T follicular helper cell (primary cell): ENCODE measurements around the gene IMMP2L.

Experiments
- DNase-seq: peaks from one replicate; pipeline ENCODE4 v3.0.0-alpha.2; 2020; ENCODE audit warnings: low read depth

IMMP2L gene

DNA sequence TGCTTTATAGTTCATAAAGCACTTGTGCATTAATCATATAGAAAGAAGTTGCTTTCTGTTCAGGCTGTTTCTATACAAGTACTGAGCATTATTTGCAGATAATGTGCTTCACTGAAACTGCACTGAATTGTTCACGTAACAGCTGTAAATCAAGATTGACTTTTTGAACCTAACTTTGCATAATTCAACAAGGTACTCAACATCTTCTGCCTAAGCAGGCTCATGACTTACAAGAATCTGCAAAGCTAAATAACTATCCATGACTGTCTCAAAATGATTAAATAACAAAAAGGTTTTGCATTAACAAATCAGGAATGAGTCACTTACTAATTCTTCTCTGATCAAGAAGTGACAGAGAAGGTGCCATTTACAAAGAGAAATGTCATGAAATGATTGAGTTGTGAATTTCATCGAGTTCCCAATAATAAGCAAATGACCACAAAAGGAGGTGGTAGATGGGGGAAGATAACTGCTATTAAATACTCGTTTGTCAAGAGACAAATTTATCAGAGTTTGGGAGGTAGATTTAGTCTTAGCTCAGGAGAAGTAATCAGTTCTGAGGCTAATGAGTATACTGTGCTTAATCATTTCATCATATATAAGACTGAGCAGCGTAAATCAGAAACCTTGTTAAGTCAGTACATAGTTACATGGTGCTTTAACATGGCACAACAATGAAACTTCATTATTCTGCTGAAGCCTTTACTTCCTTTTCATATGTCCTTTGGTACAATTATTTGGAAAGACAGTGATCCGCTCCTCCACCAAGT is 632.6 kb downstream of the IMMP2L start:
- no peak for DNase-seq

DNA sequence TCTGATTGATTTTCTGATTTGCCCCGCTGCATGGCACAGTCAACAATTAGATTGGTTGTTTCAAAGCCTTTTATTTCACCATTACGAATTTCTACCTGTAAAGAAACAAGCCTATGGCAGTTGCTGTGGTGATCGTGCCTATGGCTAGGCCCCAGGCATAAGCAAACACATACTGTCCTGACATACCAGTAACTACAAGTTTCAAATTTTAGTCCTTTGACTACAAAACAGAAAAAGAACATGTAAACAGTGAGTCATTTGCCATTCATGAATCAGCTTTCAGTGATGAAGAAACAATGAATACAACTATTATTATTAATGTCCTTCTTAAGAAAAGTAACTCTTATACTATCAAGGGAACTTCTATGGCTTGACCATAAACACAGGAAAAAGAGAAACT is 639.4 kb downstream of the IMMP2L start:
- no peak for DNase-seq

DNA sequence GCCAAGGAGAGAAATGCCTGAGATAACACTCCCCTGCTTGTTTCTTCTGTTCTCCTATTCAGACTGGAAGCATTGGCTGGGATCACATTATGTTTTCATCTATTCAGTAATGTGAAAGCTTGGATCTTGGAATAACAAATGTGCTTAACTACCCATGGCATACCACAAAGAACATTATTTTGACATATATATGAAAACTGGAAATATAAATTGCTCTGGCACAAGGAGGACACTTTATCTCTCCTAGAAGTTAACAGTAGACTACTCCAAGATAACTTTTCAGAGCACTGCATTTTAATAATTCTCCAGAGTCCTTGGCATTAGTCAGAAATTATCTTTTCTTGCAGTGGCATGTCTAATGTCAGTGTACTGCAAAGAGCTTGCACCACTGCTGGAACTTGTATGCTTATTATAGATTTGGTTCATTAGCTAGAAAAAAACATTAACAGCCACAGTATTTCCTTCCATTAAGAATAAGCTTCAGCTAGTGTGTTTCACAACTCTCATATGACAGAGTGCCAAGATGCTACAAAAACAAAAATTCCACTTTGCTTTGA is 640.6 kb downstream of the IMMP2L start:
- DNase-seq: no peak

DNA sequence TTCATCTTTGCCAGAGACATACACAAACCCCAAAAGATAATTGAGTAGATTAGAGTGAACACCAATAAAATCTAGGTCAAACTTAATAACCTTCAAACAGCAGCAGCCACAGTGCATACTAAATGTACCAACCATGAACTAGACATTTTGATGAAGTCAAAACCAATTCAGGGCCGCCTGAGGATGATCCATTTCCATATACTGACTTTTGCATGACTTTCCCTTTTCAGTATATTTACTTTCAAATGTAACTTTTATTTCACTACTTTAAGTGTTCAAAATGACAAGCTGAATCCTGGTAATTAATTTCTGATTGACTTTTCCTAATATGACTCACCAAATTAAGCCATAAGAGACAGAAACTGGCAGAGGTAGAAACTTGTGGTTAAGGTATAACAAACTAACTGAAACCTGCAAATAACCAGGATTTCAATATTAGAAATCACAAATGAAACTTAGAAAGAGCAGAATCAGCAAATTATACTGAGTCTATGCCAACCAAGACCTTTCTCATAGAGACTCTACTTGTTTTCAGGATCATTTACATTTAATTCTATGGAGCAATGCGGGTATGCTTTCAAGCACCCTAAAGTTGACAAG is 643.2 kb downstream of the IMMP2L start:
- no peak for DNase-seq

DNA sequence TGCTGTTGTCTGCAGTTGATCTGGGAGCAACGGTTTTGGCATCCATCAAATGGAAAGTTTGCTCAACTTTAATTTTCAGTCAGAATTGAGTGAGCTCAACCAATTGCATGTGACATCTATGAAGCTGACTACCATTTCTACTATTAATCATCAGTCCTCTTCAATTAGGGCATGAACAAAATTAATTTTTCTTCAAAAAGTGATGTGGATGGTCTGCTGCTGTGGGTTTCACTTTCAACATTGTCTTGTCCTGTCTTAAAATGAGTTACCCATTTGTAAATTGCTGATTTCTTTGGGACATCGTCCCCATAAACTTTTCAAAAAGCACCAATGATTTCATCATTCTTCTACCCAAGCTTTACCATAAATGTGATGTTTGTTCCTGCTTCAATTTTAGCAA is 648.0 kb downstream of the IMMP2L start:
- DNase-seq: no peak

DNA sequence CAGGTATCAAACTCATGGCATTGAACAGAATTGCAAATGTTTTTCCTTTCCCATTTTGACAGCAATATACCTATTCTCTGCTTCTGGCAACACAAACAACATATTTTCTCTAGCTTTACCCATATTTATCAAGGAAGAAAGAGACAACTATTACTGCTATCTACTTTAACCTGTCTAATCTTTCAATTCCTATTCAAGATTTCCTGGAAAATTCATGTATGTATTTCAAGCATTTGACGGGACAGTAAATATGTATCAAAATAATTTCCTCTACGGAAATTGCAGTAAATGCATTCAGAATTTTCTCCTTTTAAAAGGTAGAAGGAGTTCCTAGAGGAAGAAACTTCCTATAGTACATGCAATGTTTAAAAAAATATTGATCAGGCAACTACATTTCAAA is 650.7 kb downstream of the IMMP2L start:
- no peak for DNase-seq

DNA sequence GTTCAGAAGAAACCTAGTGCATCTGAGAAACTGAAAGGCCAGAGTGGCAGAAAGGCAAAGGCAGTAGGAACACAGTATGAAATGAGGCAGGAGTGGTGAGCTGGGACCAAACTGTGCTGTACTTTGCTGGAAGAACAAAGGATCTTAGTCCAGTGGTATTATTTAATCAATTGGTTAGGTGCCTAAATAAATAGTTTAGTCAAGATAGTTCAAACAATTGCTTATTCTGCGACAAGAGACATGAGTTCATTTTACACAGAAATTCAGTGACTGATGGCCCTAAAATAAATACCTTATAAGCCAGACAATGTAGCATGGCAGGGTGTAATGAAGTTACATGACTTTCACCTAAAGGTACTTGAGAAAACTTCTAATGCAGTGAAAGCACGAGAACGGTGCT is 653.2 kb downstream of the IMMP2L start:
- DNase-seq: no peak

DNA sequence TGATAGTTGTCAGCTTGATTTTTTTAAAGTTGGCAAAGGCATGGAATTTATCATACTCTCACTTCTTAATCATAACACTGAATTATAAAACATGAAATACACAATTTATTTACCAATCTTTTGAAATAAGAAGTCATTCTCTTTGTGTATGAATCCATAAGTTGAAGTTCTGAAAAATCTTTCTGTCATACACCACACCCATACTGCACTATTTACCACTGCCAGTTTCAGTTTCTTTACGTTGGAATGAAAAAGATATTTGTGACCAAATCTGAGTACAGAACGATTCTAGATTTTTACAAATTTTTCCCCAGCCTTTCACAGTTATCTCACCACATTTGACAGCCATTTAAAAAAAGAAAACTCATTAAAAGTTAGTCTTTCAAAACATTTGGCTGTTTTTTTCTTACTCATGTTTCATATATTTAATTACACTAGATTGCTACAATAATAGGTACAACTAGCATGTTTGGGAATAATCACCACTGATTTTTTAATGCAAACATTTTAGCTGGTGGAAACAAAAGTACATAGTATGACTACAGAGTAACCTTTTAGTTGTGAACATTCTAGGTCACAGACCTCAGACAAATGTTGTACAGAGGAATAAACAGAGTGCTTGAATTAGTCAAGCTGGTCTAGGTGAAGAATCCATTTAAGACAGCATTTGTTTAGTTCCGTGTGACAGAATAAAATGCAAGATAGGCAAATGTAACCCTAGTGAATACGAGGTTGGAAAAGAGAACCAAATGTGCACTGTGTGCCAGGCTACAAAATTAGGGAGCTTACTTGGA is 656.3 kb downstream of the IMMP2L start:
- DNase-seq: no peak

DNA sequence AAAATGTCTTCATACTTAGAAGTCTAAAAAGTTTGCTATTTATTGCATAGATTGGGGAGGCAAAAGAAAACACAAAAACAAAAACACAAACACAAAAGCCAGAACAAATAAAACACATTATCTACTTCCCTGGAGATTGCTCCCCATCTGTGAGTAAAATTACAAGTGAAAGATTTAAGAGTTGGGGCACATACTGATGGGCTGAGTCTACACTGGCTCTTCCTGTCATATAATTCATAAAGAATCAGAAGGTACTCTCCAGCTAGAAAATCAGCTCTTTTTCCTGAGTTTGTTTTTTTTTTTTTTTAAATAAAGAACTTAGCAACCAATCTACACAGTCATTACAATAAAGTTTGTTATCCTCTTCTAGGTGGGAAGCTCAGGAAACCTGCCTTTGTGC is 663.8 kb downstream of the IMMP2L start:
- DNase-seq: no peak

DNA sequence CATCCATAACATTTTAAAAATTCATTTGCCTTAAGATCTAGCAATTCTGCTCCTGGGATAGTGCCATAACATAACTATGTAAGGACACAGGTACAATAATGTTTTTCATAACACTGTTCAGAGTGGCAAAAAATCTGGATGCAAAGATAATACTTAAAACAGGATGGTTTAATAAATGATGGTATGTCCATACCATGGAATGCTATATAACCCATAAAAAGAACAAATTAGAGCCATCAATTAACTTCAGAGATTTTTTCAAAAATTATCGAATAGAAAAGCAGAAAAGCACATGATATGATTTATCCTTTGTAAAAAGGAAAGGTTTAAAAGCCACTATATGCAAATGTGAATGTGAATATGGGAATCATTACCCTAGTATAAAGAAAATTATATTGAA is 664.8 kb downstream of the IMMP2L start:
- no peak for DNase-seq

DNA sequence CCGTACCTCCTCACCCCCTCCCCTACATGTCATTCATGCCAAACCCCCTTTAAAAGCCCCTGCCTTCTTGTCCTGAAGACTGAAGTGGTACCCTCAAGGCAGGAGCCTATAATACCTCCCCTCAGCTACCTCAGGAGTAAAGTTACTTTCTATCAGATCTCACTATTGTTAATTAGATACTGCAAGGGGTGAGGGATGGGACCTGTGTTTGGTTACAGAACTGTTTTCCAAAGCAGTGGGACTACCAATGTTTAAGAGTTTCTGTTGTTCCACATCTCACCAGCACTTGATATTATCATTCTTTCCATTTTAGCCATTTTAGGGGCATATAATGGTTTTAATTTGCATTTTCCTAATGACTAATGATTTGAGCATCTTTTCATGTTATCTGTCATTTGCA is 668.2 kb downstream of the IMMP2L start:
- DNase-seq: no peak

DNA sequence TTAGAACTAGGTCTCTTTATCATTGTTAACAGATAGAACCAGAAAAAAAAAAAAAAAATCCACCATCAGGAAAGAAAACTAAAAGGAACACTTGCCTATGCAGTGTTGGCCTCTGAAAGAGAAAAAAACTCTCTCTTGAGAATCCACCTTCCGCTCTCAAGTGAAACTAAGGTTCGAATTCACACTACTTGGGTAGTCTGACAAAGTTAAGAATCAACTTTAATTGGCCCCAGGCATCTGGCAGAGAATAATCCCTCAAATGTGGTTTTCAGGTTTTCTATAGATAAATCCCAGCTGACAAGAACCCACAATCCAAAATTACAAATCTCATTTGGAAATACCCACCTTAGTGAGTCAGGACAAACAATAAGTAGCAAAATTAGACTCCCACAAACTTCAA is 671.1 kb downstream of the IMMP2L start:
- DNase-seq: no peak

DNA sequence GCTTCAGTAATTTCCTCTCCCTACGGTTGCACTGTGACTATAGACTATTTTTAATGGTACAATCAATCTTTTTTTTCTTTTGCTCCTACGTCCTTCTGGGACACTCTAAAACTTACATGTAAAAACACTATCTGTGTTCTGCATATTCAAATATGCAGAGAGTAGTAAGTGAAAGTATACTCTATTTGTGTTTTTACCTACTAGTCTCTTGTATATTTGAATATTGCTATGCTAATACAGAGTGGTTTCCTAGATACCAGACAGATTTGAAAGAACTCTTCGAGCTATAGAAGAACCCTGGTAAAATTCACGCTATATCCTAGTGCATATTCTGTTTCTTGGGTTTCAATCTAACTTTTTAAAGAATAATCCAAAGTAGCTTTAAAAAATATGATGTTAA is 672.2 kb downstream of the IMMP2L start:
- no peak for DNase-seq

DNA sequence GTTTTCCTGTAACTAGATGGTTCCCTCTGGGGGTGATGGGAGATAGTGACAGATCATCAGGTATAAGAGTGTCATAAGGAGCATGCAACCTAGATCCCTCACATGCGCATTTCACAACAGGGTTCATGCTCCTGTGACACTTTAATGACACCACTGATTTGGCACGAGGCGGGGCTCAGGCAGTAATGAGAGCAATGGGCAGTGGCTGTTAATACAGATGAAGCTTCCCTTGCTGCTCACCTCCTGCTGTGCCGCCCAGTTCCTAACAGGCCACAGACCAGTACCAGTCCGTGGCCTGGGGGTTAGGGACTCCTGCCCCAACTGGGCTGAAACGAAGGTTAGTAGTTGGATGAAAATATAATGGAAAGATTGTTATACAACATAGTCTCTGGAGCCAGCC is 673.0 kb downstream of the IMMP2L start:
- DNase-seq: no peak

DNA sequence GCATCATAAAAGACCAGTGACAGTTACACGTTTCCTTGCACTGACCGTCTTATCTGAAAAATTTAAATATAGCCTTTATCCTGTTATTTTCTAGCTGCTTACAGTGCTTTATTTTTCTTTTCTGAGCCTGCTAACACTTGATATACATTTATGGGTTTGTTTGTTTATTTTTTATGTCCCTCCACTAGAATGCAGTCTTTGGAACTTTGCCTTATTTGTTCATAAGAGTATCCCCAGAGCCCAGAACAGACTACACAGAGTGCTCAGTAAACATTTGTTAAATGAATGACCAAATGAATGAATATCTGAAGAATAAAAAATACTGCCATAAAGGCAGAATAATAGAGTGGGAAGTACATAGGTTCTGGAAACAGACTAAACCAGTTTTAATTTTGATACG is 673.7 kb downstream of the IMMP2L start:
- no peak for DNase-seq

DNA sequence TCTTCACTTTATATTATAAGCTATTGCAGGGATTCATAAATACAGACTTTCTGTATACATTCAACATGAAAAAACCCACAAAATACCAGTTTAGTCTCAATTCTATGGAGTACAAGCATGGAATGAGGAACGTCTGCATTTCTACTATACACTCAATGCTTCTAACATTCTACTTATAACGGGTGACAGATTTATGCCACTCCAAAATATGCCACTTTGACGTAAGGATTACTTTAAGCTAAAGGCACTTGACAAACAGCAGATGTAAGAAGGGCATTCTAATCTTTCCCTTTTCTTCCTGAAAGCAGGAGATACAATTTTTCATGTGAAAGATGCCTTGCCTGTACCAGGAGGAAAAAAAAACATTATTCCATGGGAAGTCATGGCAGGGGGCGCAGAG is 676.8 kb downstream of the IMMP2L start:
- no peak for DNase-seq

DNA sequence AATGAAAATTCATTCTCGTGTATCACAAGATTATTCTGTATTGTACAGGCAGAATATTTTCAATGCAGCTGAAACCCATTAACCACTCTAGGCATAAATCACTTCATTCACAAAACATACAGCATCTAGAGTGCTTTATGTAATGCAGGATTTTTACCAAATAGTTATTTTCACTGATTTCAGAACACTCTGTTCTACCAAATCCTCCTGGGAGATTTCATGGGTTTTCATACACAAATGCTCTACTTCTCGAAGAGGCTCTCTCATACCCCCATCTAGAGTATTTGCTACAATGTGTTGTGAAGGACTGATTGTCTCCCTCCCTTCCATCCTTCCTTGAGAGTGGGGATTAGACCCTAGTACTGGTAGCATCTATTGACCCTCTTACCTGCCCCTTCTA is 680.6 kb downstream of the IMMP2L start:
- no peak for DNase-seq

DNA sequence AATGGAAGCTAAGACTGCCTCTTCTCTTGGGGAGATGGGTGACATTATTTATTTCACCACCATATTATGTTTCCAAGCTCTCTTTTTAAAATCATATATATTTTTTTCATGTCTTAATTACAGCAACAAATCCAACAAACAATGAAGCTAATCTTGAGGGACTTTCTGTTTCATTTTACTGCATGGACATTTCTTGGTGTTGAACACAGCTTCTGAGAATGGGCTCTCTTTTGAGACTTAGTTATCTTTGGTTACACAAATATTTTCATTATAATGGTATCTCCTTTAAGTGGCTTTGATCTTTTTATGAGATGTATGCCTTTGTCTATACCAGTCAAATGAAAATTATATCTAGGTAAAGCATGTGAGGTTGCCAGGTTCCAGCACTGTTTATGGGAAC is 681.3 kb downstream of the IMMP2L start:
- DNase-seq: no peak

DNA sequence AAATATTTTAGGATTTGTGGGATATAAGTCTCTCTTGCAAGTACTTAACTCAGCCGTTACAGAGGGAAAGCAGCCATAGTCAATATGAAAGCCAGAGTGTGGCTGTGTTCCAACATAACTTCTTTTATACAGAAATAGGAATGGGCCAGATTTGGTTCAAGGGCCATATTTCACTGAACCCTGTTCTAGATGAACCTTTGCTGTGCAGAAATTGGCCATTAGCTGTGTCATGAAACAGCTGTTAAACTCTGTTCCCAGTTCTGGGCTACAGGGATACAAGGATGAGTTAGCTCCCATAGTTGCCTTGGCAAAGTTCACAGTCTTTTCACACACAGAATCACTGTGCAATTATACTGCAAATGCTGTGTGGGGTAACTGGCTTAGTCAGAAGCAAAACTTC is 685.3 kb downstream of the IMMP2L start:
- no peak for DNase-seq

DNA sequence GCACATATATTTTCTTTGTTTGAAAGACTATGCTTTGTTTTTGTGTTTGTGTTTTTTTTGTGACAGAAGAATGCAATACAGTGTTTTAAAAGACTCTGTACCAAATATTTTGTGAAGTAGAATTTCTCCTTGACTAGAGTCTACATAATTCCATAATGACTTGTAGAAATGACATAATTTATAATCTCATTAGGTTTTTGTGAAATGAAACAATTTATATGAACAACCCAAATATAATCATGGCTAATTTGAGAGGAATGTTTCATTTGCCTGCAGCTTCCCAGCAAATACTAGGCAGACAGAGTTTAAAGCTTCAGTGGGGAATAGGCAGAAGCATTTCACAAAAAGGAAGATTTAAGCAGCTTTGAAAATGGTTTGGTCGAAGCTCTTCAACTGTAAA is 686.9 kb downstream of the IMMP2L start:
- DNase-seq: no peak

DNA sequence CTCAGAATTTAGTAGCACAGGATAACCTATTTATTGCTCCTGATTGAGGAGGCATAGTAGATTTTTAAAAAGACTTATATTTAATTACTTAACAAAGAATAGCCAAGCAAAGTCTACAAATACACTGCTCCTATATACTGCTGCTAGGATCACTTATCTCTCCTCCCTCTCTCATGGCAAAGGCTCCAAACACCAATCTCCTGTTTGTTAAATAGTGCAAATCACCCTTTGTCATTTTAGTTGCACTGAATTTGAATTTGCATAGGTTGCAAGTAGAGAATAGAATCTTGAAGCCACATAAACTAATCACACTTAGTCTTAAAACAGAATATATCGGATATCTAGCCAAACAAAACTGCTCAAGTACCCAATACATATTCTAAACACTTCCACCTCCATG is 690.4 kb downstream of the IMMP2L start:
- DNase-seq: no peak

DNA sequence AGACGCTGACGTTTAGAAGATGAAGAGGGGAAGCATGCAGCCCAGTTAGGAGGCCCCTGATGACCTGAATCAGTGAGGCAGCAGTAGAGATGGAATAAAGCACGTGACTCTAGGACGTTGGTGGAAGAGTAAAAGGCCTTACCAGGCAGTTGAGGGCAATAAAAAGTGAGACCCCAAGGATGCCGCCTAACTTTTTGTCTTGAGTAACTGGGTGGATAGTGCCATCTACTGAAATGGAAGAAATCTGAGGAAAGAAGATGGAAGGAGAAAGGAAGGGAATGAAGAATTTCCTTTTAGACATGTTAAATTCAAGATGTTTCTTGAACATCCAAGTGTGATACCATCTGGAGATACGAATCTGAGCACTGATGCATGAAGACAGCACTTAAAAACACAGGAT is 691.4 kb downstream of the IMMP2L start:
- no peak for DNase-seq

DNA sequence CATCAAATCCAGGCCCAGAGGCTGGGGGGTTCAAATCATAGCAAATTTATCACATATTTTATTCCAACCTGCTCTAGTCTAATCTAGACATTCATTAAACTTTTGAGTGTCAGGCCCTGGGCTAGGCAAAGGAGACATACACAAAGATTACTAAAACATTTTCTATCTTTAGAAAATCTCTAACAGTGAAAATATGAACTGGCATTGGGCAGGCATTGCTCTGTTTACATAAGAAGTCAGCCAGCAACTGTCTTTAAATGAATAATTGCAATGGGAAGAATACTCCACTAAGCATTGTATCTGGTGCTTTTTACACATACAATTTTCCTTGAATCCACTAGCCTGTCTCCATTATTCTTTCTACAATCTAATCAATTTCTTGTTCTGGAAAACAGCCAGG is 693.8 kb downstream of the IMMP2L start:
- no peak for DNase-seq
